Measurements from ENCODE around the gene CD22.

CD22 gene

DNA sequence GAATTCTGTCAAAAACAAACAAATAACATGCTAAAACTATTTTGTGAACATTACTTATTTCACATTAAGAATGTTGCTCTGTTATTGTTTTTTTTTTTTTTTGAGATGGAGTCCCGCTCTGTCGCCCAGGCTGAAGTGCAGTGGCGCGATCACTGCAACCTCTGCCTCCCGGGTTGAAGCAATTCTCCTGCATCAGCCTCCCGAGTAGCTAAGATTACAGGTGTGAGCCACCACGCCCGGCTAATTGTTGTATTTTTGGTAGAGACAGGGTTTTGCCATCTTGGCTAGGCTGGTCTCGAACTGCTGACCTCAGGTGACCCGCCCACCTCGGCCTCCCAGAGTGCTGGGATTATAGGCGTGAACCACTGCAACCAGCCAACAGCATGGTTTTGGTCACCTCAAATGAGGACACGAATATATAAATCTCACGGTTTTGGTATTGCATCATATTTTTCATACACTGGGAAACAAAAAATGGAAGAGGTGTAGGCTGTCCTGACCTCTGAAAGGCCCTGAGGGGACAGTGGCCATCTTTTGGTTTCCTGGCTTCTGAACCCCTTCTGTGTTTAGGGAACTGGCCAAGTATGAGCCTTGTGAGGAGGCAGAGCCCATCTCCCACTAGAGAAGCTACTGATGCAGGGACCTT lies 67.4 kb downstream of the CD22 start:
- H3K4me3 ChIP-seq (ENCODE audit: low read depth, low read length) = no peak overlapping the region
- TF ChIP-seq, protein P1, sequence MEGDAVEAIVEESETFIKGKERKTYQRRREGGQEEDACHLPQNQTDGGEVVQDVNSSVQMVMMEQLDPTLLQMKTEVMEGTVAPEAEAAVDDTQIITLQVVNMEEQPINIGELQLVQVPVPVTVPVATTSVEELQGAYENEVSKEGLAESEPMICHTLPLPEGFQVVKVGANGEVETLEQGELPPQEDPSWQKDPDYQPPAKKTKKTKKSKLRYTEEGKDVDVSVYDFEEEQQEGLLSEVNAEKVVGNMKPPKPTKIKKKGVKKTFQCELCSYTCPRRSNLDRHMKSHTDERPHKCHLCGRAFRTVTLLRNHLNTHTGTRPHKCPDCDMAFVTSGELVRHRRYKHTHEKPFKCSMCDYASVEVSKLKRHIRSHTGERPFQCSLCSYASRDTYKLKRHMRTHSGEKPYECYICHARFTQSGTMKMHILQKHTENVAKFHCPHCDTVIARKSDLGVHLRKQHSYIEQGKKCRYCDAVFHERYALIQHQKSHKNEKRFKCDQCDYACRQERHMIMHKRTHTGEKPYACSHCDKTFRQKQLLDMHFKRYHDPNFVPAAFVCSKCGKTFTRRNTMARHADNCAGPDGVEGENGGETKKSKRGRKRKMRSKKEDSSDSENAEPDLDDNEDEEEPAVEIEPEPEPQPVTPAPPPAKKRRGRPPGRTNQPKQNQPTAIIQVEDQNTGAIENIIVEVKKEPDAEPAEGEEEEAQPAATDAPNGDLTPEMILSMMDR (IDR thresholded peaks at IDR 0.05; ENCODE audit: control insufficient read depth, extremely low read depth, insufficient read depth) = no peak
- no peak for DNase-seq (ENCODE audit: low read depth)
